ENCODE results near the gene CCDC68. TPM values are rescaled to one million over a fixed set of nuclear protein-coding genes. Genes with fewer than 3 reads are reported as not detected.

Gene CCDC68
- total and polyA plus RNA-seq, 3 donors from 2014 or later = 8.5 to 54.1 (median 35.7) TPM

DNA sequence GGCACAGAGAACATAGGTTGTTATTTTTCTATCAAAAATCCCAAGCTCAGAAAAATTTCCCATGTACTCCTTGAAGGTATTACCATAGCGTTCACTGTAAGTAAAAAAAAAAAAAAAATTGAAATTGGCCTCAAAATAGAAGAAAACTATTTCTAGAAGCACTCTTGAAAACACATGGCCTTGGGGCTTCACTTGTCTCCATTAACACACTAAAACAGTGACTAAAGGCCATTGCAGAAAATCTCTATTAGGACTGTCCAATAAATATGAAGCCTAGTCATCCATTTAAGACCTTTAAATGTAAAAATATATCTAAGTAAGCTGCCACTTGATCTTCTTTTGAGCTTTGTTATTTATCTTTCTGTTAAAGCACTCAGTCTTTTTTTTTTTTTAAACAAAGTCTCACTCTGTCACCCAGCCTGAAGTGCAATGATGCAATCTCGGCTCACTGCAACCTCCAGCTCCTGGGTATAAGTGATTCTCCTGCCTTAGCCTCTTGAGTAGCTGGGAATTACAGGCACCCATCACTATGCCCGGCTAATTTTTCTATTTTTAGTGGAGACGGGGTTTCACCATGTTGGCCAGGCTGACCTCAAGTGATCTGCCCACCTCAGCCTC is 35.8 kb downstream of the CCDC68 start:
- Histone ChIP-seq H3K4me3 (no peak overlapping the region), H3K4me1 (no peaks in the 10 kb centered on the region), H3K36me3 (ENCODE audit: low read depth, missing control alignments) (no peaks in the 10 kb centered on the region), H3K9me3 (no peaks in the 10 kb centered on the region), H3K27ac (no peak overlapping the region), H3K27me3 (no peaks in the 10 kb centered on the region)
- intact Hi-C loops (cut with DNase I; ENCODE audit: low total_unique reads) = no loop called here
- WGBS, 2 donors = 92 to 95% methylated on average over 4 of the region's 4 CpGs
- DNase-seq = no peak
- TF ChIP-seq, protein P1, sequence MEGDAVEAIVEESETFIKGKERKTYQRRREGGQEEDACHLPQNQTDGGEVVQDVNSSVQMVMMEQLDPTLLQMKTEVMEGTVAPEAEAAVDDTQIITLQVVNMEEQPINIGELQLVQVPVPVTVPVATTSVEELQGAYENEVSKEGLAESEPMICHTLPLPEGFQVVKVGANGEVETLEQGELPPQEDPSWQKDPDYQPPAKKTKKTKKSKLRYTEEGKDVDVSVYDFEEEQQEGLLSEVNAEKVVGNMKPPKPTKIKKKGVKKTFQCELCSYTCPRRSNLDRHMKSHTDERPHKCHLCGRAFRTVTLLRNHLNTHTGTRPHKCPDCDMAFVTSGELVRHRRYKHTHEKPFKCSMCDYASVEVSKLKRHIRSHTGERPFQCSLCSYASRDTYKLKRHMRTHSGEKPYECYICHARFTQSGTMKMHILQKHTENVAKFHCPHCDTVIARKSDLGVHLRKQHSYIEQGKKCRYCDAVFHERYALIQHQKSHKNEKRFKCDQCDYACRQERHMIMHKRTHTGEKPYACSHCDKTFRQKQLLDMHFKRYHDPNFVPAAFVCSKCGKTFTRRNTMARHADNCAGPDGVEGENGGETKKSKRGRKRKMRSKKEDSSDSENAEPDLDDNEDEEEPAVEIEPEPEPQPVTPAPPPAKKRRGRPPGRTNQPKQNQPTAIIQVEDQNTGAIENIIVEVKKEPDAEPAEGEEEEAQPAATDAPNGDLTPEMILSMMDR (IDR thresholded peaks at IDR 0.05) = no peak
- no peak for TF ChIP-seq POLR2A (IDR thresholded peaks at IDR 0.05)

GRCh38 chr18:54919412-54919811 is 39.8 kb downstream of the CCDC68 start:
- intact Hi-C loops (cut with DNase I; ENCODE audit: low total_unique reads) = no loop called here
- Histone ChIP-seq H3K36me3 (ENCODE audit: low read depth, missing control alignments) (no peaks in the 10 kb centered on the region), H3K9me3 (no peaks in the 10 kb centered on the region), H3K27me3 (no peaks in the 10 kb centered on the region), H3K4me3 (no peak overlapping the region), H3K27ac (no peak overlapping the region), H3K4me1 (no peaks in the 10 kb centered on the region)
- no peak for DNase-seq
- 89 to 90% methylated on average over 6 of the region's 6 CpGs for WGBS, 2 donors
- TF ChIP-seq, protein P1 (IDR thresholded peaks at IDR 0.05) = no peak
- no peak for TF ChIP-seq POLR2A (IDR thresholded peaks at IDR 0.05)

GRCh38 chr18:54918060-54918459 is 41.2 kb downstream of the CCDC68 start:
- no peaks in the 10 kb centered on the region for H3K36me3 ChIP-seq (ENCODE audit: low read depth, missing control alignments)

GRCh38 chr18:54916507-54916906 is 42.8 kb downstream of the CCDC68 start:
- no peaks in the 10 kb centered on the region for H3K4me1 ChIP-seq
- no peak for TF ChIP-seq POLR2A (IDR thresholded peaks at IDR 0.05)
- TF ChIP-seq, protein P1 (IDR thresholded peaks at IDR 0.05) = no peak
- WGBS, 2 donors = 87 to 95% methylated on average over 3 of the region's 3 CpGs
- no peak overlapping the region for H3K27ac ChIP-seq
- no peaks in the 10 kb centered on the region for H3K36me3 ChIP-seq (ENCODE audit: low read depth, missing control alignments)
- H3K4me3 ChIP-seq = no peak overlapping the region
- no peaks in the 10 kb centered on the region for H3K9me3 ChIP-seq
- no peak for DNase-seq
- intact Hi-C loops (cut with DNase I; ENCODE audit: low total_unique reads) = no loop called here
- H3K27me3 ChIP-seq = no peaks in the 10 kb centered on the region

More at GRCh38 chr18:54918060-54918459, 41.2 kb downstream of the CCDC68 start:
- Histone ChIP-seq H3K9me3 (no peaks in the 10 kb centered on the region), H3K27ac (no peak overlapping the region), H3K4me3 (no peak overlapping the region), H3K4me1 (no peaks in the 10 kb centered on the region), H3K27me3 (no peaks in the 10 kb centered on the region)
- intact Hi-C loops (cut with DNase I; ENCODE audit: low total_unique reads) = no loop called here
- TF ChIP-seq, protein P1 (IDR thresholded peaks at IDR 0.05) = no peak
- TF ChIP-seq POLR2A (IDR thresholded peaks at IDR 0.05) = no peak
- 81 to 95% methylated on average over 4 of the region's 4 CpGs for WGBS, 2 donors
- no peak for DNase-seq

- DNase-seq = no peak
- intact Hi-C loops (cut with DNase I; ENCODE audit: low total_unique reads) = no loop called here
- Histone ChIP-seq H3K27ac (no peak overlapping the region), H3K4me1 (no peaks in the 10 kb centered on the region), H3K9me3 (no peaks in the 10 kb centered on the region), H3K36me3 (ENCODE audit: low read depth, missing control alignments) (no peaks in the 10 kb centered on the region), H3K27me3 (no peaks in the 10 kb centered on the region), H3K4me3 (no peak overlapping the region)
- TF ChIP-seq POLR2A (IDR thresholded peaks at IDR 0.05) = no peak
- TF ChIP-seq, protein P1 (IDR thresholded peaks at IDR 0.05) = no peak
- 94% methylated on average over 4 of the region's 4 CpGs for WGBS, 2 donors
Measured at GRCh38 chr18:54914816-54915215, 44.4 kb downstream of the CCDC68 start.

All from testis (tissue), 3 donors.